IMR-90 (cell line): Measurements from ENCODE around the gene CDH13. TPM values are rescaled to one million over a fixed set of nuclear protein-coding genes. Genes with fewer than 3 reads are reported as not detected.

Experiments
- ATAC-seq: fragments of 200-7000 bp; cut with Tn5 transposase; 2 replicates; pipeline ENCODE4 v1.9.1; 2020; ENCODE audit warnings: low read depth, mild to moderate bottlenecking, moderate library complexity
- BruUV-seq: library from RNA; stranded (reverse); fragments of 400-500 nt; replicated peaks from 2 replicates; lab custom pipeline; 2021; lab: Mats Ljungman, UMichigan
- CTCF ChIA-PET: fragments of 300-600 bp; formaldehyde crosslinking; extraction: SDS; loops from one replicate; lab custom pipeline; 2021; ENCODE audit warnings: antibody characterized with exemption; lab: Yijun Ruan, JAX
- POLR2A ChIA-PET: fragments of 300-600 bp; sonication (Branson Sonifier 250); formaldehyde crosslinking; loops from one replicate; lab custom pipeline; 2022; ENCODE audit warnings: antibody characterized with exemption; ENCODE audit not compliant: unreplicated experiment; lab: Charles Lee
- DNase-seq: peaks from one replicate; pipeline ENCODE4 v3.0.0; 2013
- H2AFZ ChIP-seq: replicated peaks from 2 replicates; pipeline ENCODE3; 2013; ENCODE audit warnings: low read length, mild to moderate bottlenecking; ENCODE audit not compliant: poor library complexity
- H2AK5ac ChIP-seq: 2 replicates; pipeline ENCODE4 v1.6.1; 2013; ENCODE audit warnings: low read depth, low read length, inconsistent platforms
- H2AK9ac ChIP-seq: replicated peaks from 2 replicates; pipeline ENCODE3; 2013; ENCODE audit warnings: mild to moderate bottlenecking, low read depth, low read length, moderate library complexity; ENCODE audit not compliant: poor library complexity
- H2BK120ac ChIP-seq: 2 replicates; pipeline ENCODE4 v1.6.1; 2013; ENCODE audit warnings: low read depth, low read length, inconsistent platforms
- H2BK15ac ChIP-seq: 3 replicates; pipeline ENCODE4 v1.6.1; 2013; ENCODE audit warnings: low read depth, low read length, inconsistent platforms
- H2BK20ac ChIP-seq: 2 replicates; pipeline ENCODE4 v1.6.1; 2013; ENCODE audit warnings: low read depth, mild to moderate bottlenecking, inconsistent platforms, low read length, moderate library complexity
- H2BK5ac ChIP-seq: 2 replicates; pipeline ENCODE4 v1.6.1; 2013; ENCODE audit warnings: mild to moderate bottlenecking, low read depth, low read length, inconsistent platforms; ENCODE audit not compliant: poor library complexity, severe bottlenecking
- H3K14ac ChIP-seq: replicated peaks from 2 replicates; pipeline ENCODE4 v1.6.1; 2013; ENCODE audit warnings: low read depth, low read length, inconsistent platforms
- H3K18ac ChIP-seq: 2 replicates; pipeline ENCODE4 v1.6.1; 2013; ENCODE audit warnings: low read depth, low read length, control low read depth
- H3K23ac ChIP-seq: 2 replicates; pipeline ENCODE4 v1.6.1; 2013; ENCODE audit warnings: low read depth, low read length, inconsistent platforms
- H3K27ac ChIP-seq: 2 replicates; pipeline ENCODE4 v1.5.1; 2013; ENCODE audit warnings: mild to moderate bottlenecking, control low read depth, low read length; ENCODE audit not compliant: insufficient read depth
- H3K27me3 ChIP-seq: 2 replicates; pipeline ENCODE4 v1.6.1; 2013; ENCODE audit warnings: low read length; ENCODE audit not compliant: control insufficient read depth, insufficient read depth
- H3K36me3 ChIP-seq: 2 replicates; pipeline ENCODE4 v1.6.1; 2013; ENCODE audit warnings: low read length, mixed read lengths; ENCODE audit not compliant: control insufficient read depth, insufficient read depth
- H3K4ac ChIP-seq: 2 replicates; pipeline ENCODE4 v1.6.1; 2013; ENCODE audit warnings: low read depth, low read length, inconsistent platforms
- H3K4me1 ChIP-seq: 2 replicates; pipeline ENCODE4 v1.6.1; 2013; ENCODE audit warnings: low read length, mixed read lengths; ENCODE audit not compliant: control insufficient read depth, insufficient read depth
- H3K4me2 ChIP-seq: 2 replicates; pipeline ENCODE4 v1.6.1; 2013; ENCODE audit warnings: low read depth, mild to moderate bottlenecking, control low read depth, low read length, moderate library complexity
- H3K4me3 ChIP-seq: 2 replicates; pipeline ENCODE4 v1.5.1; 2013; ENCODE audit warnings: low read depth, mild to moderate bottlenecking, control low read depth, low read length, moderate library complexity; ENCODE audit not compliant: insufficient read depth
- H3K56ac ChIP-seq: 2 replicates; pipeline ENCODE4 v1.6.1; 2013; ENCODE audit warnings: low read length, inconsistent platforms; ENCODE audit not compliant: insufficient read depth; ENCODE audit errors: extremely low read depth
- H3K79me1 ChIP-seq, 2 experiments: 2 replicates each; pipeline ENCODE4 v1.6.1; 2013; ENCODE audit warnings: low read length in 2 of 2, inconsistent platforms in 1 of 2, low read depth in 1 of 2
- H3K9ac ChIP-seq: 2 replicates; pipeline ENCODE4 v1.6.1; 2013; ENCODE audit warnings: low read depth, low read length, control low read depth
- H3K9me1 ChIP-seq: 2 replicates; pipeline ENCODE4 v1.6.1; 2013; ENCODE audit warnings: low read length, inconsistent platforms; ENCODE audit not compliant: insufficient read depth
- H3K9me3 ChIP-seq: 2 replicates; pipeline ENCODE4 v1.6.1; 2013; ENCODE audit warnings: low read length; ENCODE audit not compliant: control insufficient read depth, insufficient read depth
- H4K20me1 ChIP-seq: 2 replicates; pipeline ENCODE4 v1.6.1; 2013; ENCODE audit warnings: low read length, inconsistent platforms; ENCODE audit not compliant: insufficient read depth
- H4K5ac ChIP-seq: 2 replicates; pipeline ENCODE4 v1.6.1; 2013; ENCODE audit warnings: mild to moderate bottlenecking, low read depth, low read length, control low read depth
- H4K8ac ChIP-seq, 2 experiments: 2 replicates each; pipeline ENCODE4 v1.6.1; 2013; ENCODE audit warnings: low read depth in 2 of 2, low read length in 2 of 2, control low read depth in 1 of 2, inconsistent platforms in 1 of 2
- H4K91ac ChIP-seq: 2 replicates; pipeline ENCODE4 v1.6.1; 2013; ENCODE audit warnings: low read depth, low read length, inconsistent platforms; ENCODE audit not compliant: insufficient read depth
- BHLHE40 ChIP-seq: fragments of 150-350 bp; IDR thresholded peaks from 2 replicates; pipeline ENCODE4 v1.6.1; 2016; ENCODE audit warnings: mild to moderate bottlenecking, low read depth, low read length
- CTCF ChIP-seq: conservative IDR thresholded peaks from 2 replicates; pipeline ENCODE4 v1.5.1; 2012; ENCODE audit warnings: mild to moderate bottlenecking, low read depth, low read length, improper control_type of control experiment
- MAFK ChIP-seq: IDR thresholded peaks from 2 replicates; pipeline ENCODE4 v1.6.1; 2012; ENCODE audit warnings: low read depth, low read length, improper control_type of control experiment
- MAZ ChIP-seq: IDR thresholded peaks from 2 replicates; pipeline ENCODE4 v1.6.1; 2012; ENCODE audit warnings: low read depth, mild to moderate bottlenecking, low read length, improper control_type of control experiment, moderate library complexity, borderline replicate concordance
- MXI1 ChIP-seq: IDR thresholded peaks from 2 replicates; pipeline ENCODE4 v1.6.1; 2012; ENCODE audit warnings: low read depth, mild to moderate bottlenecking, low read length, moderate library complexity, borderline replicate concordance
- RAD21 ChIP-seq: IDR thresholded peaks from 2 replicates; pipeline ENCODE4 v1.6.1; 2012; ENCODE audit warnings: low read length, improper control_type of control experiment
- USF2 ChIP-seq: fragments of 150-350 bp; IDR thresholded peaks from 2 replicates; pipeline ENCODE4 v1.6.1; 2017; ENCODE audit warnings: mild to moderate bottlenecking, antibody characterized with exemption, low read length, low read depth
- WGBS, 2 experiments: methylation state at CpG; one replicate each; pipeline versions ENCODE4 v1.1.5 to v1.1.7; 2013; ENCODE audit warnings: missing lambda C conversion rate in 2 of 2; ENCODE audit not compliant: insufficient read length in 1 of 2; ENCODE audit errors: extremely low coverage in 2 of 2; 5-methylcytosine and 5-hydroxymethylcytosine counted together
- dilution Hi-C: fragments of 300-500 bp; cut with HindIII; formaldehyde crosslinking; loops from one replicate; pipeline ENCODE4 v1.14.3; 2018; ENCODE audit warnings: low sequenced_read_pairs; ENCODE audit not compliant: unreplicated experiment
- in situ Hi-C: fragments of 300-500 bp; cut with MboI; formaldehyde crosslinking; loops from 3 replicates; pipeline ENCODE4 v1.14.3; 2019; ENCODE audit warnings: low sequenced_read_pairs, inconsistent platforms, mixed read lengths
- intact Hi-C: fragments of 100-400 bp; cut with micrococcal nuclease; formaldehyde crosslinking; loops from 2 replicates; pipeline ENCODE4 v1.10.0; 2022
- polyA plus RNA-seq, 3 experiments: library from polyadenylated mRNA; depleted of rRNA; stranded (reverse); fragments of >200 nt; gene quantifications; 2 replicates each; pipeline ENCODE4 v1.2.3, GENCODE V29; 2012; ENCODE audit warnings: low replicate concordance in 1 of 3
- total RNA-seq: library from RNA; depleted of rRNA; stranded (reverse); fragments of >200 nt; gene quantifications from 2 replicates; pipeline ENCODE4 v1.2.3, GENCODE V29; 2012
- TF ChIP-seq, protein P1 (sequence below): fragments of 150-350 bp; IDR thresholded peaks from 2 replicates; pipeline ENCODE4 v1.6.1; 2016; ENCODE audit warnings: low read depth, mild to moderate bottlenecking, low read length, moderate library complexity, borderline replicate concordance

CDH13 gene
- total and polyA plus RNA-seq, 2 of the 4 experiments (the other 2 are of a cell fraction), result 61.6 to 74.7 TPM

- H3K23ac ChIP-seq, result no peak overlapping the region
- H2BK20ac ChIP-seq, result no peak overlapping the region
- 50% methylated on average over 2 of the region's 10 CpGs; no CpG with 5 or more reads in 1 of the 2 experiments for WGBS, 2 experiments
- in situ Hi-C loops (no loop called here), dilution Hi-C loops (no loop called here), intact Hi-C loops (no loop called here)
- H3K27ac ChIP-seq, result no peak overlapping the region
- TF ChIP-seq CTCF (no peak), MXI1 (no peak), MAFK (no peak), RAD21 (no peak), BHLHE40 (no peak), MAZ (no peak), USF2 (no peak)
- TF ChIP-seq, protein P1, sequence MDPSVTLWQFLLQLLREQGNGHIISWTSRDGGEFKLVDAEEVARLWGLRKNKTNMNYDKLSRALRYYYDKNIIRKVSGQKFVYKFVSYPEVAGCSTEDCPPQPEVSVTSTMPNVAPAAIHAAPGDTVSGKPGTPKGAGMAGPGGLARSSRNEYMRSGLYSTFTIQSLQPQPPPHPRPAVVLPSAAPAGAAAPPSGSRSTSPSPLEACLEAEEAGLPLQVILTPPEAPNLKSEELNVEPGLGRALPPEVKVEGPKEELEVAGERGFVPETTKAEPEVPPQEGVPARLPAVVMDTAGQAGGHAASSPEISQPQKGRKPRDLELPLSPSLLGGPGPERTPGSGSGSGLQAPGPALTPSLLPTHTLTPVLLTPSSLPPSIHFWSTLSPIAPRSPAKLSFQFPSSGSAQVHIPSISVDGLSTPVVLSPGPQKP, result no peak
- H2AFZ ChIP-seq, result no peak overlapping the region
- H3K4me3 ChIP-seq, result no peak overlapping the region
- no peaks in the 10 kb centered on the region for H3K9me3 ChIP-seq
- H2BK15ac ChIP-seq, result no peak overlapping the region
- no peak overlapping the region for H2AK5ac ChIP-seq
- peaks cover 5% of the 10 kb centered on the region; the same call in 1 of the 2 replicates for H3K9me1 ChIP-seq
- ChIA-PET CTCF (interaction anchor here (0.6 kb wide), 1 partner anchor 171 kb away, joined by 3 read pairs; no protein-coding TSS in a partner anchor), POLR2A (no interaction called here)
- no peak overlapping the region for H2AK9ac ChIP-seq
- no peak overlapping the region for H2BK5ac ChIP-seq
- H3K18ac ChIP-seq, result no peak overlapping the region
- H3K4me2 ChIP-seq, result no peak overlapping the region
- H3K4ac ChIP-seq, result no peak overlapping the region
- H4K91ac ChIP-seq, result no peak overlapping the region
- BruUV-seq, result no TSS peak
- H3K9ac ChIP-seq, result no peak overlapping the region
- no peak overlapping the region for H2BK120ac ChIP-seq
- ATAC-seq (no peak), DNase-seq (no peak)
- H3K56ac ChIP-seq, result no peak overlapping the region
- no peaks in the 10 kb centered on the region for H4K20me1 ChIP-seq
- no peak overlapping the region for H3K14ac ChIP-seq
- no peaks in the 10 kb centered on the region for H3K27me3 ChIP-seq
- no peaks in the 10 kb centered on the region for H3K36me3 ChIP-seq
- no peak overlapping the region for H4K8ac ChIP-seq
- H3K79me1 ChIP-seq, result peaks cover 0 to 9% of the 10 kb centered on the region in 2 experiments; a peak in 2 of 4 replicates
- H3K4me1 ChIP-seq, result no peaks in the 10 kb centered on the region
- H4K5ac ChIP-seq, result no peak overlapping the region
Measured at GRCh38 chr16:83044589-83044988, 417.8 kb downstream of the CDH13 start.
